ENCODE data around the gene MCHR1. TPM values are rescaled to one million over a fixed set of nuclear protein-coding genes. Genes with fewer than 3 reads are reported as not detected.

MCHR1 gene
- total RNA-seq, 4 donors from 2014 or later, result 0.33 to 2.1 TPM; not detected in 2

GRCh38 chr22:40645579-40646197, 33.6 kb upstream of the MCHR1 start:
- no peak for DNase-seq (ENCODE audit: extremely low spot score)
- 58% methylated on average over 4 of the region's 4 CpGs for WGBS
- H3K9me3 ChIP-seq, result no peaks in the 10 kb centered on the region
- intact Hi-C loops (cut with DNase I), result loop anchor here (1.0 to 2.0 kb wide), 2 partner anchors 121 to 208 kb away; no protein-coding TSS in a partner anchor
- H3K27me3 ChIP-seq, result no peaks in the 10 kb centered on the region
- TF ChIP-seq POLR2A (IDR thresholded peaks at IDR 0.05; ENCODE audit: low read depth) (no peak), POLR2AphosphoS5 (IDR thresholded peaks at IDR 0.05) (no peak), EP300 (IDR thresholded peaks at IDR 0.05) (no peak), CTCF (IDR thresholded peaks at IDR 0.05) (no peak)
- peaks cover 4 to 12% (median 7%) of the 10 kb centered on the region in 4 donors for H3K4me1 ChIP-seq
- peak overlapping the region in 3 of 4 donors; percentile 51 to 69 (median 57) for H3K27ac ChIP-seq (replicated peaks in 1 of 4)
- H3K4me3 ChIP-seq, result no peak overlapping the region
- H3K36me3 ChIP-seq, result no peaks in the 10 kb centered on the region

- intact Hi-C loops (cut with DNase I), result no loop called here
- DNase-seq (ENCODE audit: extremely low spot score), result no peak
- Histone ChIP-seq H3K9me3 (no peaks in the 10 kb centered on the region), H3K27me3 (no peaks in the 10 kb centered on the region), H3K36me3 (no peaks in the 10 kb centered on the region), H3K27ac (replicated peaks in 1 of 4) (no peak overlapping the region), H3K4me3 (no peak overlapping the region), H3K4me1 (peaks cover 22 to 33% (median 27%) of the 10 kb centered on the region in 4 donors)
- no peak for TF ChIP-seq CTCF (IDR thresholded peaks at IDR 0.05)
- TF ChIP-seq POLR2AphosphoS5 (IDR thresholded peaks at IDR 0.05), result no peak
- no peak for TF ChIP-seq POLR2A (IDR thresholded peaks at IDR 0.05; ENCODE audit: low read depth)
- no peak for TF ChIP-seq EP300 (IDR thresholded peaks at IDR 0.05)
- 98% methylated on average over 8 of the region's 10 CpGs for WGBS
These were observed 30.9 kb upstream of the MCHR1 start for GRCh38 chr22:40648386-40648785.

GRCh38 chr22:40651057-40651456, 28.2 kb upstream of the MCHR1 start:
- Histone ChIP-seq H3K4me1 (peaks cover 38 to 48% (median 45%) of the 10 kb centered on the region in 4 donors), H3K27ac (replicated peaks in 1 of 4) (peak overlapping the region; percentile 91 to 96 (median 93)), H3K9me3 (no peaks in the 10 kb centered on the region), H3K27me3 (no peaks in the 10 kb centered on the region), H3K4me3 (peak overlapping the region in 3 of 4 donors; percentile 53 to 75 (median 62)), H3K36me3 (no peaks in the 10 kb centered on the region)
- TF ChIP-seq CTCF (IDR thresholded peaks at IDR 0.05) (no peak), EP300 (IDR thresholded peaks at IDR 0.05) (no peak), POLR2AphosphoS5 (IDR thresholded peaks at IDR 0.05) (no peak), POLR2A (IDR thresholded peaks at IDR 0.05; ENCODE audit: low read depth) (no peak)
- DNase-seq (ENCODE audit: extremely low spot score), result no peak
- intact Hi-C loops (cut with DNase I), result no loop called here
- WGBS, result 68% methylated on average over 2 of the region's 2 CpGs

GRCh38 chr22:40651563-40652501, 27.5 kb upstream of the MCHR1 start:
- Histone ChIP-seq H3K36me3 (no peaks in the 10 kb centered on the region), H3K4me3 (peak overlapping the region; percentile 53 to 75 (median 66)), H3K9me3 (no peaks in the 10 kb centered on the region), H3K4me1 (peaks cover 34 to 42% (median 41%) of the 10 kb centered on the region in 4 donors), H3K27me3 (no peaks in the 10 kb centered on the region), H3K27ac (replicated peaks in 1 of 4) (peak overlapping the region; percentile 91 to 96 (median 93))
- TF ChIP-seq POLR2A (IDR thresholded peaks at IDR 0.05; ENCODE audit: low read depth), result peak; percentile 67
- TF ChIP-seq CTCF (IDR thresholded peaks at IDR 0.05), result peak in 1 of 3 experiments; percentile 24
- peak; percentile 93 to 95 for TF ChIP-seq POLR2AphosphoS5 (IDR thresholded peaks at IDR 0.05)
- TF ChIP-seq EP300 (IDR thresholded peaks at IDR 0.05), result no peak
- 16% methylated on average over 9 of the region's 33 CpGs for WGBS
- intact Hi-C loops (cut with DNase I), result no loop called here
- DNase-seq (ENCODE audit: extremely low spot score), result peak; percentile 99

Measured in esophagus muscularis mucosa (tissue), 4 donors.